ENCODE measurements around the gene AGK. TPM values are rescaled to one million over a fixed set of nuclear protein-coding genes. Genes with fewer than 3 reads are reported as not detected.

AGK gene
- total RNA-seq, 1 experiment from 2014 or later = 32.2 TPM

DNA sequence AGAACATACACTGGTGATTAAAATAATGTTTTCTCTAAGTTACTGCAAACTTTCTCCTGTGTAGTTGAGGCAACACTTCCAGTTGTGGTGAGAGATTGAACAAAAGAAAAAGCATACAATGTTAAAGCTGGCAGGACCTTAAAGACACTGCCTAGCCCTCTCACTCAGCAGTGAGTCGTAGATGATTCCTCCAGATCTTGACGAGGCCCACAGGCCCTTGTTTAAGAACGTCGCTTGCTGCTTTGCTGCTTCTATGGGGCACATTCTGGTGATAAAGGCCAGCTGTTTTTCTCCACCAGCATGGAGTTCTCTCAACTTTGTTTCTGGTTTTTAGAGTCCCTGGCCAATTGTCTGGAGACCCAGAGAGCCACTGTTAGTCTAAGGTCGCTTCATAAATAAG, 153.5 kb downstream of the AGK start (continued):
- TF ChIP-seq, protein P1, sequence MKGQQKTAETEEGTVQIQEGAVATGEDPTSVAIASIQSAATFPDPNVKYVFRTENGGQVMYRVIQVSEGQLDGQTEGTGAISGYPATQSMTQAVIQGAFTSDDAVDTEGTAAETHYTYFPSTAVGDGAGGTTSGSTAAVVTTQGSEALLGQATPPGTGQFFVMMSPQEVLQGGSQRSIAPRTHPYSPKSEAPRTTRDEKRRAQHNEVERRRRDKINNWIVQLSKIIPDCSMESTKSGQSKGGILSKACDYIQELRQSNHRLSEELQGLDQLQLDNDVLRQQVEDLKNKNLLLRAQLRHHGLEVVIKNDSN (CRISPR knock-in tag; IDR thresholded peaks at IDR 0.05) = no peak
- TF ChIP-seq EMX1 (CRISPR knock-in tag; IDR thresholded peaks at IDR 0.05) (no peak), ZNF121 (CRISPR knock-in tag; IDR thresholded peaks at IDR 0.05) (no peak)

Other genes starting within 250 kb of the AGK start
- gene DENND11, start 150.8 kb downstream of the AGK start, total RNA-seq (2021) = 20.6 to 22.1 TPM (median 20.8 TPM) in 3 replicates
- gene WEE2, start 156.9 kb downstream of the AGK start, total RNA-seq (2021) = 0.04 to 0.07 TPM in 2 of 3 replicates, not detected in the other
- gene SSBP1, start 186.9 kb downstream of the AGK start, total RNA-seq (2021) = 221 to 245 TPM (median 222 TPM) in 3 replicates
- 0.71 to 1.5 TPM (median 1.2 TPM) in 3 replicates for gene TAS2R3, start 212.7 kb downstream of the AGK start, total RNA-seq (2021)
- gene TAS2R4, start 225.3 kb downstream of the AGK start, total RNA-seq (2021) = 0.41 to 1.1 TPM (median 0.72 TPM) in 3 replicates
- 0.90 to 1.8 TPM (median 1.4 TPM) in 3 replicates for gene TAS2R5, start 238.8 kb downstream of the AGK start, total RNA-seq (2021)